H9 (cell line): Measurements from ENCODE around the gene PTDSS2. TPM values are rescaled to one million over a fixed set of nuclear protein-coding genes. Genes with fewer than 3 reads are reported as not detected.

Experiments used
- DNase-seq: peaks from one replicate; pipeline ENCODE4 v3.0.0-alpha.2; 2017
- H2AFZ ChIP-seq: one replicate; pipeline ENCODE4 v1.6.1; 2013; ENCODE audit warnings: mild to moderate bottlenecking, low read length, control low read depth, moderate library complexity
- H2AK5ac ChIP-seq: 2 replicates; pipeline ENCODE4 v1.6.1; 2013; ENCODE audit warnings: low read length, control low read depth, mixed read lengths; ENCODE audit not compliant: insufficient read length
- H2BK120ac ChIP-seq: one replicate; pipeline ENCODE4 v1.6.1; 2013; ENCODE audit warnings: low read depth, mild to moderate bottlenecking, low read length, control low read depth, inconsistent platforms; ENCODE audit not compliant: poor library complexity, severe bottlenecking
- H2BK12ac ChIP-seq: 2 replicates; pipeline ENCODE4 v1.6.1; 2013; ENCODE audit warnings: low read length, control low read depth, mixed read lengths, low read depth; ENCODE audit not compliant: insufficient read length
- H2BK15ac ChIP-seq: 2 replicates; pipeline ENCODE4 v1.6.1; 2013; ENCODE audit warnings: low read depth, low read length, control low read depth
- H2BK20ac ChIP-seq: one replicate; pipeline ENCODE4 v1.6.1; 2013; ENCODE audit warnings: low read depth, mild to moderate bottlenecking, low read length, control low read depth, inconsistent platforms; ENCODE audit not compliant: poor library complexity, severe bottlenecking
- H2BK5ac ChIP-seq: 2 replicates; pipeline ENCODE4 v1.6.1; 2013; ENCODE audit warnings: low read length, control low read depth, mixed read lengths; ENCODE audit not compliant: insufficient read length
- H3K14ac ChIP-seq: 2 replicates; pipeline ENCODE4 v1.6.1; 2013; ENCODE audit warnings: low read length, control low read depth; ENCODE audit not compliant: insufficient read depth
- H3K18ac ChIP-seq: 2 replicates; pipeline ENCODE4 v1.6.1; 2013; ENCODE audit warnings: low read depth, mild to moderate bottlenecking, mixed read lengths, low read length, control low read depth; ENCODE audit not compliant: insufficient read length
- H3K23ac ChIP-seq: 2 replicates; pipeline ENCODE4 v1.6.1; 2013; ENCODE audit warnings: low read length, control low read depth, mixed read lengths, low read depth; ENCODE audit not compliant: insufficient read length
- H3K23me2 ChIP-seq: 2 replicates; pipeline ENCODE4 v1.6.1; 2013; ENCODE audit warnings: low read depth, mild to moderate bottlenecking, mixed read lengths, low read length, control low read depth; ENCODE audit not compliant: insufficient read length, poor library complexity, severe bottlenecking
- H3K27ac ChIP-seq: 2 replicates; pipeline ENCODE4 v1.5.1; 2013; ENCODE audit warnings: low read length, control low read depth, mixed read lengths, low read depth; ENCODE audit not compliant: insufficient read length
- H3K27me3 ChIP-seq: 2 replicates; pipeline ENCODE4 v1.6.1; 2013; ENCODE audit warnings: low read length, control low read depth, inconsistent platforms; ENCODE audit not compliant: insufficient read depth
- H3K4ac ChIP-seq: 2 replicates; pipeline ENCODE4 v1.6.1; 2013; ENCODE audit warnings: low read depth, mild to moderate bottlenecking, control low read depth, inconsistent platforms, low read length, moderate library complexity
- H3K4me1 ChIP-seq: 2 replicates; pipeline ENCODE4 v1.6.1; 2013; ENCODE audit warnings: low read length, control low read depth, inconsistent platforms; ENCODE audit not compliant: insufficient read depth
- H3K4me2 ChIP-seq: 2 replicates; pipeline ENCODE4 v1.6.1; 2013; ENCODE audit warnings: low read length, control low read depth, mixed read lengths; ENCODE audit not compliant: insufficient read length, insufficient read depth
- H3K56ac ChIP-seq: 2 replicates; pipeline ENCODE4 v1.6.1; 2013; ENCODE audit warnings: low read depth, mild to moderate bottlenecking, mixed read lengths, low read length, control low read depth; ENCODE audit not compliant: insufficient read length
- H3K79me1 ChIP-seq: 2 replicates; pipeline ENCODE4 v1.6.1; 2013; ENCODE audit warnings: low read depth, mild to moderate bottlenecking, moderate library complexity, low read length, control low read depth, inconsistent platforms; ENCODE audit not compliant: insufficient read depth, poor library complexity, severe bottlenecking
- H3K79me2 ChIP-seq: 2 replicates; pipeline ENCODE4 v1.6.1; 2013; ENCODE audit warnings: low read length, control low read depth, inconsistent platforms; ENCODE audit not compliant: insufficient read depth
- H3K9ac ChIP-seq: 2 replicates; pipeline ENCODE4 v1.6.1; 2013; ENCODE audit warnings: low read length, control low read depth, mixed read lengths; ENCODE audit not compliant: insufficient read length; ENCODE audit errors: extremely low read depth
- H3K9me3 ChIP-seq: one replicate; pipeline ENCODE4 v1.6.1; 2013; ENCODE audit warnings: low read depth, low read length, inconsistent platforms; ENCODE audit not compliant: control insufficient read depth
- H3T11ph ChIP-seq: one replicate; pipeline ENCODE4 v1.6.1; 2013; ENCODE audit warnings: mild to moderate bottlenecking, low read length, control low read depth, inconsistent platforms
- H4K20me1 ChIP-seq: one replicate; pipeline ENCODE4 v1.6.1; 2013; ENCODE audit not compliant: control insufficient read depth, insufficient read length, insufficient read depth
- H4K5ac ChIP-seq: 2 replicates; pipeline ENCODE4 v1.6.1; 2013; ENCODE audit warnings: low read depth, mild to moderate bottlenecking, mixed read lengths, low read length, control low read depth; ENCODE audit not compliant: insufficient read length
- H4K8ac ChIP-seq: replicated peaks from 2 replicates; pipeline ENCODE4 v1.6.1; 2013; ENCODE audit warnings: low read length, control low read depth, mixed read lengths, low read depth; ENCODE audit not compliant: insufficient read length
- H4K91ac ChIP-seq: 2 replicates; pipeline ENCODE4 v1.6.1; 2013; ENCODE audit warnings: low read depth, mild to moderate bottlenecking, moderate library complexity, mixed read lengths, low read length, control low read depth; ENCODE audit not compliant: insufficient read length
- H3K27ac Mint-ChIP-seq, 3 experiments: 2 replicates in 2 of 3; 3 replicates in 1 of 3; pipeline ENCODE4 v1.8.0; 2020 to 2021; ENCODE audit warnings: mixed read lengths in 3 of 3, mild to moderate bottlenecking in 1 of 3, moderate library complexity in 1 of 3
- H3K27me3 Mint-ChIP-seq: 2 replicates; pipeline ENCODE4 v1.8.0; 2021; ENCODE audit warnings: low read depth, mild to moderate bottlenecking, moderate library complexity, mixed read lengths
- H3K36me3 Mint-ChIP-seq, 3 experiments: 2 replicates in 2 of 3; 3 replicates in 1 of 3; pipeline ENCODE4 v1.8.0; 2020 to 2021; ENCODE audit warnings: low read depth in 3 of 3, mixed read lengths in 3 of 3; ENCODE audit not compliant: insufficient read depth in 1 of 3
- H3K4me1 Mint-ChIP-seq, 2 experiments: 2 replicates each; pipeline ENCODE4 v1.8.0; 2020; ENCODE audit warnings: mixed read lengths in 2 of 2
- H3K4me3 Mint-ChIP-seq, 2 experiments: 2 replicates in 1 of 2; 3 replicates in 1 of 2; pipeline ENCODE4 v1.8.0; 2020 to 2021; ENCODE audit warnings: mild to moderate bottlenecking in 2 of 2, mixed read lengths in 2 of 2, moderate library complexity in 1 of 2
- H3K9me3 Mint-ChIP-seq, 2 experiments: 2 replicates in 1 of 2; 3 replicates in 1 of 2; pipeline ENCODE4 v1.8.0; 2020; ENCODE audit warnings: mild to moderate bottlenecking in 2 of 2, mixed read lengths in 2 of 2, moderate library complexity in 1 of 2
- WGBS: extraction: QIAGEN DNeasy Blood & Tissue Kit; methylation state at CpG from one replicate; pipeline ENCODE4 v1.1.7; 2013; ENCODE audit warnings: missing lambda C conversion rate, low lambda C conversion rate, mixed read lengths; ENCODE audit not compliant: insufficient read length; ENCODE audit errors: extremely low coverage; 5-methylcytosine and 5-hydroxymethylcytosine counted together
- total RNA-seq: library from RNA; stranded (reverse); gene quantifications from 2 replicates; pipeline ENCODE4 v1.2.1, GENCODE V29; 2021
- TF ChIP-seq, protein P1 (sequence below): fragments of 200-600 bp; sonication (generic); conservative IDR thresholded peaks from 3 replicates; pipeline ENCODE4 v1.8.0; 2021; ENCODE audit warnings: antibody characterized with exemption, mild to moderate bottlenecking

Gene PTDSS2
- total RNA-seq, 1 experiment from 2014 or later, result 55.3 TPM

DNA sequence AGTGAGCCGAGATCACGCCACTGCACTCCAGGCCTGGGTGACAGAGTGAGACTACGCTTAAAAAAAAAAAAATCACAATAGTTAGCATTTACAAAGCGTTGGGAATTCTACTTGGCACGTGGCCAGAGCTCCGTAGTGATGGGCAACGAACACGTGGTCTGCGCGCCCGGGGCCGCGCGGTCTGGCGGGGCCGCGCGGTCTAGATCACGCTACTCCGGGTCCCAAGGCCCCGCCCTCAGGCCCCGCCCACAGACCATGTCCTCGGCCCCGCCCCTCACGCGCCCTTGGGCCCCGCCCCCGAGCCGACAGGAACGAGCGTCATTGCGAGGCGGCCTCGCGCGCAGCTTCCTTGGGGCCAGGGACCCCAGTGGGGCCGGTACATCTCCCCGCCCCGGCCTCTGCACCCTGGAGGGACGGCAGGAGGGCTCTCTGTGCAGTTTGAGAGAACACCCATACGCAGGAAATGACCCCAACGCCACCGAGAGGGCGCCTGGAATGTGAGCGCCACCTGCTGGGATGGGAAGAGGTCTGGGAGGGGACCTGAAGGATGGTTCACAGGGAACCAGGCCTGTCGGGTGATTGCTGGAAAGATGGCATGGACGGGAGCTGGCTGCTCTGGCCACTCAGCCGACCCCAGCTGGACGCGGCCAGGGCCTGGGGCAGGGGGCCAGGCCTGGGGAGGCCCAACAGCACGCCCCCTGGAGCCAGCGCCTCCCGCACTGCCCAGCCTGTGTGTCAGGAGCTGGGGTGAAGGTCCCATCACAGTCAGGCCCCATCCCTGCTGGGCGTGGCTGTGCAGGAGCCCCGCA lies 2.0 kb upstream of the PTDSS2 start:
- H3K27me3 Mint-ChIP-seq, result peaks cover 5% of the 10 kb centered on the region
- Histone ChIP-seq H2BK120ac (no peak overlapping the region), H3K79me1 (peaks cover 7% of the 10 kb centered on the region), H3K27ac (no peak overlapping the region), H3K23me2 (peaks cover 7% of the 10 kb centered on the region), H3K23ac (no peak overlapping the region), H4K5ac (no peak overlapping the region), H2BK20ac (no peak overlapping the region), H2BK5ac (no peak overlapping the region), H4K8ac (no peak overlapping the region), H2AFZ (no peak overlapping the region), H3K9ac (no peak overlapping the region), H3T11ph (no peak overlapping the region), H3K56ac (no peak overlapping the region), H3K4me1 (no peaks in the 10 kb centered on the region), H4K20me1 (no peaks in the 10 kb centered on the region), H4K91ac (no peak overlapping the region), H2BK15ac (no peak overlapping the region), H2AK5ac (no peak overlapping the region), H3K79me2 (peaks cover 5% of the 10 kb centered on the region; the same call in 1 of the 2 replicates), H3K4me2 (peak overlapping the region; percentile 62), H3K9me3 (no peaks in the 10 kb centered on the region), H2BK12ac (no peak overlapping the region), H3K14ac (peak overlapping the region; percentile 85), H3K27me3 (no peaks in the 10 kb centered on the region), H3K18ac (peak overlapping the region; percentile 81), H3K4ac (no peak overlapping the region)
- WGBS, result no CpG with 5 or more reads among the region's 55 CpGs
- peak; percentile 93 for DNase-seq
- peaks cover 16 to 22% of the 10 kb centered on the region in 2 experiments for H3K4me1 Mint-ChIP-seq
- H3K27ac Mint-ChIP-seq, result peak overlapping the region; percentile 70 to 98 (median 86); a peak in 4 of 7 replicates
- H3K9me3 Mint-ChIP-seq, result peaks cover 0 to 2% of the 10 kb centered on the region in 2 experiments; a peak in 2 of 5 replicates
- H3K36me3 Mint-ChIP-seq, result peaks cover 4 to 11% (median 10%) of the 10 kb centered on the region in 3 experiments; a peak in 6 of 7 replicates
- peak overlapping the region; percentile 90 to 96 for H3K4me3 Mint-ChIP-seq
- TF ChIP-seq, protein P1, sequence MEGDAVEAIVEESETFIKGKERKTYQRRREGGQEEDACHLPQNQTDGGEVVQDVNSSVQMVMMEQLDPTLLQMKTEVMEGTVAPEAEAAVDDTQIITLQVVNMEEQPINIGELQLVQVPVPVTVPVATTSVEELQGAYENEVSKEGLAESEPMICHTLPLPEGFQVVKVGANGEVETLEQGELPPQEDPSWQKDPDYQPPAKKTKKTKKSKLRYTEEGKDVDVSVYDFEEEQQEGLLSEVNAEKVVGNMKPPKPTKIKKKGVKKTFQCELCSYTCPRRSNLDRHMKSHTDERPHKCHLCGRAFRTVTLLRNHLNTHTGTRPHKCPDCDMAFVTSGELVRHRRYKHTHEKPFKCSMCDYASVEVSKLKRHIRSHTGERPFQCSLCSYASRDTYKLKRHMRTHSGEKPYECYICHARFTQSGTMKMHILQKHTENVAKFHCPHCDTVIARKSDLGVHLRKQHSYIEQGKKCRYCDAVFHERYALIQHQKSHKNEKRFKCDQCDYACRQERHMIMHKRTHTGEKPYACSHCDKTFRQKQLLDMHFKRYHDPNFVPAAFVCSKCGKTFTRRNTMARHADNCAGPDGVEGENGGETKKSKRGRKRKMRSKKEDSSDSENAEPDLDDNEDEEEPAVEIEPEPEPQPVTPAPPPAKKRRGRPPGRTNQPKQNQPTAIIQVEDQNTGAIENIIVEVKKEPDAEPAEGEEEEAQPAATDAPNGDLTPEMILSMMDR, result peak; percentile 77
